Measurements from ENCODE around the gene GJA4. TPM values are rescaled to one million over a fixed set of nuclear protein-coding genes. Genes with fewer than 3 reads are reported as not detected.

GJA4 gene
- total and polyA plus RNA-seq, 8 donors, result 1.7 to 4.8 (median 2.5) TPM; not detected in 2

GRCh38 chr1:34761776-34762307 lies 31.0 kb upstream of the GJA4 start:
- DNase-seq, result no peak
- intact Hi-C loops (cut with DNase I; ENCODE audit: low total_unique reads), result no loop called here
- Histone ChIP-seq H3K9me3 (no peaks in the 10 kb centered on the region), H3K36me3 (no peaks in the 10 kb centered on the region), H3K27me3 (peaks cover 0 to 32% (median 0%) of the 10 kb centered on the region in 3 donors), H3K4me1 (no peaks in the 10 kb centered on the region), H3K27ac (no peak overlapping the region), H3K4me3 (no peak overlapping the region)
- WGBS, 5 donors, result 79 to 90% (median 87%) methylated on average over 9 to 13 of the region's 13 CpGs
- TF ChIP-seq EP300 (IDR thresholded peaks at IDR 0.05) (no peak), POLR2AphosphoS5 (IDR thresholded peaks at IDR 0.05) (no peak)
- TF ChIP-seq, protein P1, sequence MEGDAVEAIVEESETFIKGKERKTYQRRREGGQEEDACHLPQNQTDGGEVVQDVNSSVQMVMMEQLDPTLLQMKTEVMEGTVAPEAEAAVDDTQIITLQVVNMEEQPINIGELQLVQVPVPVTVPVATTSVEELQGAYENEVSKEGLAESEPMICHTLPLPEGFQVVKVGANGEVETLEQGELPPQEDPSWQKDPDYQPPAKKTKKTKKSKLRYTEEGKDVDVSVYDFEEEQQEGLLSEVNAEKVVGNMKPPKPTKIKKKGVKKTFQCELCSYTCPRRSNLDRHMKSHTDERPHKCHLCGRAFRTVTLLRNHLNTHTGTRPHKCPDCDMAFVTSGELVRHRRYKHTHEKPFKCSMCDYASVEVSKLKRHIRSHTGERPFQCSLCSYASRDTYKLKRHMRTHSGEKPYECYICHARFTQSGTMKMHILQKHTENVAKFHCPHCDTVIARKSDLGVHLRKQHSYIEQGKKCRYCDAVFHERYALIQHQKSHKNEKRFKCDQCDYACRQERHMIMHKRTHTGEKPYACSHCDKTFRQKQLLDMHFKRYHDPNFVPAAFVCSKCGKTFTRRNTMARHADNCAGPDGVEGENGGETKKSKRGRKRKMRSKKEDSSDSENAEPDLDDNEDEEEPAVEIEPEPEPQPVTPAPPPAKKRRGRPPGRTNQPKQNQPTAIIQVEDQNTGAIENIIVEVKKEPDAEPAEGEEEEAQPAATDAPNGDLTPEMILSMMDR (IDR thresholded peaks at IDR 0.05), result no peak

DNA sequence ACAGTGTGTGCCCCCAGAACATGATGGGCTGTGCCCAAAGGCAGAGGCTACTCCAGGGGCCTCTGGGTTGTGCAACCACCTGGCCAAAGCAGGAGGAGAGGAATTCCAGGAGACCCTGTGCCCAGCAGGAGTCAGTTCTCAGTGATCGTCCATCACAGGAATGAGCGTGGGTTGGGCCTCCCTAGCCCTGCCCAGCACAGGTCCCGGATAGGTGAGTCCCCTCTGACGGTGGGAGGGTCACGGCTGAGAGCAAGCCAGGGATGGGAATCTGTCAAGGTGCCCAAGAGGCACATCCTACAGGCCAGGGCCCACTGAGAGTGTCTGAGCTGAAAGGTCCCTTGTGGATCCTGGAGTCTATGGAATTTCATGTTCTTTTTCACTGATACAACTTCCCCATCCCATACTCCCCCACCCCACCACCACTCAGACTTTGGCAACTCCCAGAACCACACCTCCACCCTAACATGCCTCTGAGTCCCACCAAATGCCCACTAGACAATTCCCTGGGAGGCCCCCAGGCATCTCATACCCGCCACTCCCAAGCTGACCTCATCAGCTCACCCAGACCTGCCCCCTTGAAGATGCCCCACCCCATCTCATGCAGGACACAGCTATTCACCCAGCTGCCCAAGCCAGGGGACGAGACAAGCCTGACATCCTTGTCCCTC lies 30.2 kb upstream of the GJA4 start:
- no peaks in the 10 kb centered on the region for H3K9me3 ChIP-seq
- H3K27me3 ChIP-seq, result peaks cover 0 to 33% (median 0%) of the 10 kb centered on the region in 3 donors
- no peak overlapping the region for H3K4me3 ChIP-seq
- H3K4me1 ChIP-seq, result no peaks in the 10 kb centered on the region
- no peak for DNase-seq
- WGBS, 5 donors, result 53 to 58% (median 57%) methylated on average over 4 to 7 of the region's 7 CpGs
- intact Hi-C loops (cut with DNase I; ENCODE audit: low total_unique reads), result no loop called here
- no peak overlapping the region for H3K27ac ChIP-seq
- TF ChIP-seq POLR2AphosphoS5 (IDR thresholded peaks at IDR 0.05), result no peak
- TF ChIP-seq, protein P1 (IDR thresholded peaks at IDR 0.05), result no peak
- H3K36me3 ChIP-seq, result no peaks in the 10 kb centered on the region

DNA sequence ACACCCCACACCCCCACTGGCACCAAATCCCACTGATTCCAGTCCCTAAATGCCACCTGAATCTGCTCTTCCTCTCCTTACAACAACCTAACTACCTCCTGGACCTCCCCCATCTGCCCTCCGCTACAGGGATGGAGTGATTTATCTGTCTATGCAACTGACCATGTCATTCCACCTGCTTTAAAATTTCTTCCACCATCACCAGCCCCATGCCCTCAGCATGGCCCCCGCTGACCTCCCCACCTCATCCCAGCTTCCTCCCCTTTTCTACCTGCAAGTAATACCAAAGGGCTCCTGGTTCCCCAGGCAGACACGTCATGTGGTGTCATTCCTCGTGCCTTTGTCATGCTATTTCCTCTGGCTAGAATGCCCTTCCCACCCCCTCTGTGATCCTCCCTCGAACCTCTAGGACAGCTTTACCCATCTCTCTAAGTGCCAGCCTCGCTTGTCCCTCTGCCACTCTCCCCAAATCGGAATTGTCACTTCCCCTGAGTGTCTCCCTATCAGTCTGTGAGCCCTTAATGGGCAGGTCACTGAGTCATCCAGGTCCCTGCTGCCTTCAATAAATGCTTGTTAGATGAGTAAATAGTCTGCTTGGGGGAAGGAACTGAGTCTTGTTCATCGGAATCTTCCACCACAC lies 29.5 kb upstream of the GJA4 start:
- H3K36me3 ChIP-seq, result no peaks in the 10 kb centered on the region
- H3K4me1 ChIP-seq, result no peaks in the 10 kb centered on the region
- H3K4me3 ChIP-seq, result no peak overlapping the region
- 39 to 43% (median 40%) methylated on average over 8 of the region's 8 CpGs for WGBS, 5 donors
- H3K27me3 ChIP-seq, result peaks cover 0 to 37% (median 0%) of the 10 kb centered on the region in 3 donors
- intact Hi-C loops (cut with DNase I; ENCODE audit: low total_unique reads), result no loop called here
- no peaks in the 10 kb centered on the region for H3K9me3 ChIP-seq
- no peak overlapping the region for H3K27ac ChIP-seq
- TF ChIP-seq POLR2A (IDR thresholded peaks at IDR 0.05) (no peak), POLR2AphosphoS5 (IDR thresholded peaks at IDR 0.05) (no peak), EP300 (IDR thresholded peaks at IDR 0.05) (no peak)
- TF ChIP-seq, protein P1 (IDR thresholded peaks at IDR 0.05), result no peak
- DNase-seq, result no peak

DNA sequence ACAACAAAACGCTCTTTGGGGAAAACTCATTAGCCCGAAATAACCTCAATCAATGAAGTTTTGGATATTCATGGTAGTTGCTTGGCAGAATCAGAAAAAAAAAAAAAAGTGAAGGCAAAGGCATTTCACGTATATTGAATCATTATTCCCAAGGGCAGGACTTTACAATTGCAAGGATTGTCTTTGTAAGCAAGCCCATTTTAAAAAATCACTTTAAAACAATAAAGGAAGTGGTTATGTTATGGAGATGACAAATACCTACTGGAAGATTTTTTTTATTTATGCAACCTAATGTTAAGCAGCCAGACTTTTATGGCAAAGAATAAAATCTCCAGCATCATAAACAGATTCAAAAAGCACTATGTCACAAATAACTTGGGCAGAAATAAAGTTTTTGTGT lies 23.9 kb upstream of the GJA4 start:
- DNase-seq, result no peak
- H3K4me3 ChIP-seq, result no peak overlapping the region
- TF ChIP-seq, protein P1 (IDR thresholded peaks at IDR 0.05), result no peak
- no peak for TF ChIP-seq POLR2A (IDR thresholded peaks at IDR 0.05)
- no peak for TF ChIP-seq POLR2AphosphoS5 (IDR thresholded peaks at IDR 0.05)

More for the DNA sequence above, 23.9 kb upstream of the GJA4 start:
- Histone ChIP-seq H3K27me3 (peaks cover 0 to 10% (median 0%) of the 10 kb centered on the region in 3 donors), H3K36me3 (no peaks in the 10 kb centered on the region), H3K9me3 (no peaks in the 10 kb centered on the region), H3K4me1 (no peaks in the 10 kb centered on the region), H3K27ac (no peak overlapping the region)
- intact Hi-C loops (cut with DNase I; ENCODE audit: low total_unique reads), result no loop called here
- 76 to 84% (median 80%) methylated on average over 3 of the region's 3 CpGs for WGBS, 5 donors
